HEK293 (cell line): ENCODE results near the gene CA12.

Source experiments
- SALL2 ChIP-seq: fragments of 450-650 bp; formaldehyde crosslinking; IDR thresholded peaks from 2 replicates; pipeline ENCODE4 v1.5.0; 2017; ENCODE audit warnings: missing biosample characterization, mild to moderate bottlenecking, missing genetic modification characterization, borderline replicate concordance
- ZSCAN16 ChIP-seq: fragments of 450-650 bp; formaldehyde crosslinking; IDR thresholded peaks from 2 replicates; pipeline ENCODE4 v1.5.1; 2016; ENCODE audit warnings: missing biosample characterization, missing genetic modification characterization
- TF ChIP-seq, protein P1 (sequence below): IDR thresholded peaks from 2 replicates; pipeline ENCODE4 v1.6.1; 2011; ENCODE audit warnings: mild to moderate bottlenecking, low read depth, low read length, borderline replicate concordance
- TF ChIP-seq, protein P2 (sequence below): fragments of 450-650 bp; IDR thresholded peaks from 2 replicates; pipeline ENCODE4 v1.5.1; 2018; ENCODE audit warnings: missing biosample characterization, missing genetic modification characterization
- TF ChIP-seq, protein P3 (sequence below): fragments of 450-650 bp; formaldehyde crosslinking; IDR thresholded peaks from 2 replicates; pipeline ENCODE4 v1.5.1; 2016; ENCODE audit warnings: missing biosample characterization, missing genetic modification characterization

DNA sequence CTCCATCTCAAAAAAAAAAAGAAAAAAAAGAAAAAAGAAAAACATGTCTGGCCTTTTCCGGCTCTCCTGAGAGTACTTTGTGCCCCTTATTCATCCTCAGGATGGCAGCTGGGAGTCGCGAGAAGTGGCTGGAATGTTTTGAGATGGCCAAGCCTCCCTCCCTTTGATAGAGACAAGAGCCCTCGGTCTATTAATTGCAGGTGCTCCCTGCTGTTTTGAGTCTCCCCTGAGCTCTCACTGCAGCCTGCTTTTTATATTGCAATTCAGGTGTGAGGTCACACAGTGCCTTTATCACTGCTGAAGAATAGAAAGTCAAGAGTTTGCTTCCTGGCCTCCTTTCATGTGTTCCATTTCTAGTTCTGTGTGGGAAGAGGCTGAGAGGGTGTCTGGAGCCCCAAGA lies 10.9 kb downstream of the CA12 start:
- TF ChIP-seq SALL2 (no peak), ZSCAN16 (no peak)
- TF ChIP-seq, protein P1, sequence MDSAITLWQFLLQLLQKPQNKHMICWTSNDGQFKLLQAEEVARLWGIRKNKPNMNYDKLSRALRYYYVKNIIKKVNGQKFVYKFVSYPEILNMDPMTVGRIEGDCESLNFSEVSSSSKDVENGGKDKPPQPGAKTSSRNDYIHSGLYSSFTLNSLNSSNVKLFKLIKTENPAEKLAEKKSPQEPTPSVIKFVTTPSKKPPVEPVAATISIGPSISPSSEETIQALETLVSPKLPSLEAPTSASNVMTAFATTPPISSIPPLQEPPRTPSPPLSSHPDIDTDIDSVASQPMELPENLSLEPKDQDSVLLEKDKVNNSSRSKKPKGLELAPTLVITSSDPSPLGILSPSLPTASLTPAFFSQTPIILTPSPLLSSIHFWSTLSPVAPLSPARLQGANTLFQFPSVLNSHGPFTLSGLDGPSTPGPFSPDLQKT, result no peak
- TF ChIP-seq, protein P2, sequence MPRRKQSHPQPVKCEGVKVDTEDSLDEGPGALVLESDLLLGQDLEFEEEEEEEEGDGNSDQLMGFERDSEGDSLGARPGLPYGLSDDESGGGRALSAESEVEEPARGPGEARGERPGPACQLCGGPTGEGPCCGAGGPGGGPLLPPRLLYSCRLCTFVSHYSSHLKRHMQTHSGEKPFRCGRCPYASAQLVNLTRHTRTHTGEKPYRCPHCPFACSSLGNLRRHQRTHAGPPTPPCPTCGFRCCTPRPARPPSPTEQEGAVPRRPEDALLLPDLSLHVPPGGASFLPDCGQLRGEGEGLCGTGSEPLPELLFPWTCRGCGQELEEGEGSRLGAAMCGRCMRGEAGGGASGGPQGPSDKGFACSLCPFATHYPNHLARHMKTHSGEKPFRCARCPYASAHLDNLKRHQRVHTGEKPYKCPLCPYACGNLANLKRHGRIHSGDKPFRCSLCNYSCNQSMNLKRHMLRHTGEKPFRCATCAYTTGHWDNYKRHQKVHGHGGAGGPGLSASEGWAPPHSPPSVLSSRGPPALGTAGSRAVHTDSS (tag by site-specific recombination), result no peak
- TF ChIP-seq, protein P3, sequence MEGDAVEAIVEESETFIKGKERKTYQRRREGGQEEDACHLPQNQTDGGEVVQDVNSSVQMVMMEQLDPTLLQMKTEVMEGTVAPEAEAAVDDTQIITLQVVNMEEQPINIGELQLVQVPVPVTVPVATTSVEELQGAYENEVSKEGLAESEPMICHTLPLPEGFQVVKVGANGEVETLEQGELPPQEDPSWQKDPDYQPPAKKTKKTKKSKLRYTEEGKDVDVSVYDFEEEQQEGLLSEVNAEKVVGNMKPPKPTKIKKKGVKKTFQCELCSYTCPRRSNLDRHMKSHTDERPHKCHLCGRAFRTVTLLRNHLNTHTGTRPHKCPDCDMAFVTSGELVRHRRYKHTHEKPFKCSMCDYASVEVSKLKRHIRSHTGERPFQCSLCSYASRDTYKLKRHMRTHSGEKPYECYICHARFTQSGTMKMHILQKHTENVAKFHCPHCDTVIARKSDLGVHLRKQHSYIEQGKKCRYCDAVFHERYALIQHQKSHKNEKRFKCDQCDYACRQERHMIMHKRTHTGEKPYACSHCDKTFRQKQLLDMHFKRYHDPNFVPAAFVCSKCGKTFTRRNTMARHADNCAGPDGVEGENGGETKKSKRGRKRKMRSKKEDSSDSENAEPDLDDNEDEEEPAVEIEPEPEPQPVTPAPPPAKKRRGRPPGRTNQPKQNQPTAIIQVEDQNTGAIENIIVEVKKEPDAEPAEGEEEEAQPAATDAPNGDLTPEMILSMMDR (tag by site-specific recombination), result no peak
